ENCODE data around the gene IL20RB. TPM values are rescaled to one million over a fixed set of nuclear protein-coding genes. Genes with fewer than 3 reads are reported as not detected.

The IL20RB gene
- total and polyA plus RNA-seq, 4 donors = 0.14 to 1.3 (median 0.33) TPM

DNA sequence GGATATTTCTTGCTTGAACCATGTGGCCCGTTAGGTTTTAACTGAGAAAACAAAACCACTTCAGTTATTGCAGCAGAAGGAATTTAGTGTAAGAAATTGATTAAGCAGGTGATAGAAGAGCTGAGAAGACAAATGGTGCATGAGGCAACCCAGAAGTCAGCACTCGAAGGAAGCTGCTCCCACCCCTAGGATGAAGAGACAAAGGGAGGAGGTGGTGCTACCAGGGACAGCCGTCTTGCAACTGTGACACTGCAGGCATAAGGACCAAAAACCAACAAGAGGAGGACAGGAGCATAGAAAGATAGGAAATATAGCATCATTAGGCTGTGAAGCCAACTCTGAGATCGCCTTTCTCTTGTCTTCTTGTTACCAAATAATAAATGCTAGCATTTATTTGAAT is 89.0 kb downstream of the IL20RB start:
- Histone ChIP-seq H3K36me3 (ENCODE audit: control insufficient read depth in 4 of 4, insufficient read depth in 3 of 4, low read depth in 1 of 4, low read length in 3 of 4) (no peaks in the 10 kb centered on the region), H3K27ac (ENCODE audit: low read depth in 1 of 2, low read length in 2 of 2) (no peak overlapping the region), H3K9ac (ENCODE audit: low read depth in 1 of 2, low read length in 2 of 2) (no peak overlapping the region), H3K27me3 (ENCODE audit: control insufficient read depth in 4 of 4, insufficient read depth in 4 of 4, low read length in 3 of 4) (no peaks in the 10 kb centered on the region), H3K4me1 (ENCODE audit: control insufficient read depth in 4 of 4, insufficient read depth in 4 of 4, low read length in 3 of 4) (no peaks in the 10 kb centered on the region), H3K9me3 (ENCODE audit: control insufficient read depth in 4 of 4, low read length in 3 of 4) (no peaks in the 10 kb centered on the region), H3K4me3 (ENCODE audit: low read depth in 1 of 3, low read length in 3 of 3) (no peak overlapping the region)
- TF ChIP-seq FOXA1 (IDR thresholded peaks at IDR 0.05) (no peak), TAF1 (conservative IDR thresholded peaks at IDR 0.05) (no peak), NR2F2 (IDR thresholded peaks at IDR 0.05) (no peak), GABPA (IDR thresholded peaks at IDR 0.05 in 1 of 2, conservative IDR thresholded peaks at IDR 0.05 in 1 of 2) (no peak), FOXA2 (IDR thresholded peaks at IDR 0.05) (no peak), RXRA (IDR thresholded peaks at IDR 0.05) (no peak), CTCF (IDR thresholded peaks at IDR 0.05; ENCODE audit: low read depth, low read length, missing input control) (no peak), SP1 (IDR thresholded peaks at IDR 0.05) (no peak), HNF4G (IDR thresholded peaks at IDR 0.05) (no peak), EGR1 (IDR thresholded peaks at IDR 0.05; ENCODE audit: low read depth in 2 of 2) (no peak), JUND (IDR thresholded peaks at IDR 0.05) (no peak)
- TF ChIP-seq, protein P1, sequence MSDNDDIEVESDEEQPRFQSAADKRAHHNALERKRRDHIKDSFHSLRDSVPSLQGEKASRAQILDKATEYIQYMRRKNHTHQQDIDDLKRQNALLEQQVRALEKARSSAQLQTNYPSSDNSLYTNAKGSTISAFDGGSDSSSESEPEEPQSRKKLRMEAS (IDR thresholded peaks at IDR 0.05) = no peak
- TF ChIP-seq, protein P2, sequence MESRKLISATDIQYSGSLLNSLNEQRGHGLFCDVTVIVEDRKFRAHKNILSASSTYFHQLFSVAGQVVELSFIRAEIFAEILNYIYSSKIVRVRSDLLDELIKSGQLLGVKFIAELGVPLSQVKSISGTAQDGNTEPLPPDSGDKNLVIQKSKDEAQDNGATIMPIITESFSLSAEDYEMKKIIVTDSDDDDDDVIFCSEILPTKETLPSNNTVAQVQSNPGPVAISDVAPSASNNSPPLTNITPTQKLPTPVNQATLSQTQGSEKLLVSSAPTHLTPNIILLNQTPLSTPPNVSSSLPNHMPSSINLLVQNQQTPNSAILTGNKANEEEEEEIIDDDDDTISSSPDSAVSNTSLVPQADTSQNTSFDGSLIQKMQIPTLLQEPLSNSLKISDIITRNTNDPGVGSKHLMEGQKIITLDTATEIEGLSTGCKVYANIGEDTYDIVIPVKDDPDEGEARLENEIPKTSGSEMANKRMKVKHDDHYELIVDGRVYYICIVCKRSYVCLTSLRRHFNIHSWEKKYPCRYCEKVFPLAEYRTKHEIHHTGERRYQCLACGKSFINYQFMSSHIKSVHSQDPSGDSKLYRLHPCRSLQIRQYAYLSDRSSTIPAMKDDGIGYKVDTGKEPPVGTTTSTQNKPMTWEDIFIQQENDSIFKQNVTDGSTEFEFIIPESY (IDR thresholded peaks at IDR 0.05) = no peak
- TF ChIP-seq, protein P3, sequence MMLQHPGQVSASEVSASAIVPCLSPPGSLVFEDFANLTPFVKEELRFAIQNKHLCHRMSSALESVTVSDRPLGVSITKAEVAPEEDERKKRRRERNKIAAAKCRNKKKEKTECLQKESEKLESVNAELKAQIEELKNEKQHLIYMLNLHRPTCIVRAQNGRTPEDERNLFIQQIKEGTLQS (IDR thresholded peaks at IDR 0.05) = no peak
- WGBS = 88% methylated on average over 4 of the region's 4 CpGs
- no peak for DNase-seq (ENCODE audit: low spot score)

DNA sequence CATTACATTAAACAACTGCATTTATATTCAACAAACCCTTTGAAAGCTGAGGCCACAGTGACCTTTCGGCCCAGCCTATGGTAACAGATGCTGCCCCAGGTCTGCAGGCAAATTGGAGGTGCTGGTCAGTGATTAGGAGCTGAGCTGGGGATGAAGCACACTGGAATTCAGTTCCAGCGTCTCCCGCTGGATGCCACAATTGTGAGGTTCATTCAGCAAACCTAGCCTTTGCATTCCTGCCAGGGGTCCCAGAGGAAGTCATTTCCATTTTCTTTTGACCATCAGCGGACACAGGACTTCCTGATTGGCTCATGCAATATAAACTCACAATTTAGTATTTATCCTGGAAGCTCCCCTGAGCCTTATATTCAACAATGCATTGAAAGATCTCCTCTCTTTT is 89.5 kb downstream of the IL20RB start:
- H3K27ac ChIP-seq (ENCODE audit: low read depth in 1 of 2, low read length in 2 of 2) = no peak overlapping the region
- H3K4me1 ChIP-seq (ENCODE audit: control insufficient read depth in 4 of 4, insufficient read depth in 4 of 4, low read length in 3 of 4) = no peaks in the 10 kb centered on the region
- no peaks in the 10 kb centered on the region for H3K27me3 ChIP-seq (ENCODE audit: control insufficient read depth in 4 of 4, insufficient read depth in 4 of 4, low read length in 3 of 4)
- WGBS = 89% methylated on average over 4 of the region's 4 CpGs
- no peak overlapping the region for H3K9ac ChIP-seq (ENCODE audit: low read depth in 1 of 2, low read length in 2 of 2)
- DNase-seq (ENCODE audit: low spot score) = no peak
- H3K36me3 ChIP-seq (ENCODE audit: control insufficient read depth in 4 of 4, insufficient read depth in 3 of 4, low read depth in 1 of 4, low read length in 3 of 4) = no peaks in the 10 kb centered on the region
- H3K4me3 ChIP-seq (ENCODE audit: low read depth in 1 of 3, low read length in 3 of 3) = no peak overlapping the region
- TF ChIP-seq EGR1 (IDR thresholded peaks at IDR 0.05; ENCODE audit: low read depth in 2 of 2) (no peak), JUND (IDR thresholded peaks at IDR 0.05) (no peak), FOXA2 (IDR thresholded peaks at IDR 0.05) (no peak), CTCF (IDR thresholded peaks at IDR 0.05; ENCODE audit: low read depth, low read length, missing input control) (no peak), FOXA1 (IDR thresholded peaks at IDR 0.05) (no peak)
- no peaks in the 10 kb centered on the region for H3K9me3 ChIP-seq (ENCODE audit: control insufficient read depth in 4 of 4, low read length in 3 of 4)
